Fibroblast of mammary gland (primary cell): ENCODE data around the gene NRROS.

ENCODE experiments used
- DNase-seq: peaks from one replicate; pipeline ENCODE4 v3.0.0-alpha.2; 2010; ENCODE audit warnings: low read depth
- H3K4me3 ChIP-seq: 2 replicates; pipeline ENCODE4 v1.5.1; 2011; ENCODE audit warnings: low read depth, mild to moderate bottlenecking, low read length, moderate library complexity; ENCODE audit not compliant: control insufficient read depth
- TF ChIP-seq, protein P1 (sequence below): conservative IDR thresholded peaks from 2 replicates; pipeline ENCODE4 v1.5.1; 2011; ENCODE audit warnings: low read depth, low read length, inconsistent platforms; ENCODE audit not compliant: control insufficient read depth, insufficient read depth

The NRROS gene

DNA sequence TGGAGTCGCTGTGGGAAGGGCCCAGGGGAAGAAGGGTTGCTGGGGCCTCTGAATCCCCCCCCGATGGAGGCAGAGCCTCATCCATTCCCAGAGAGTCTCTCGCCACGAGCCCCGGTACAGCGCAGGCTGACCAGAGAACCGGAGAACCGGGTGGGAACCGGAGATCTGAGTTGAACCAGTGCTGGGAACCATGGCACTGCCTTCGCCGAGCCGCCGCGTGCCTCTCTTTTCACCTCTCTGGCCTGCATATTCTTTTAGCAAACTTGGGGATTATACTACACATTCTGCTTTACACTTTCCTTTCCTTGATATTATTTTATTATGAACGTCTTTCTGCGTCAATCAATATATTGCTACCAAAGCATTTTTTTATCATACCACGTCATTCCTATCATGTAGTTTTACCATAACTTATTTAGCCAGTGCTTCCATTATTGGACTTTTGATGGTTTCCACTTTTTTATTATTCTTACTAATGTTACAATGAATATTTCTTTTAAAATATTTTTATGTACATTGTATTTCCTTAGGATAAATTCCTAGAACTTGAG, 7.2 kb downstream of the NRROS start:
- H3K4me3 ChIP-seq, result no peak overlapping the region
- TF ChIP-seq, protein P1, sequence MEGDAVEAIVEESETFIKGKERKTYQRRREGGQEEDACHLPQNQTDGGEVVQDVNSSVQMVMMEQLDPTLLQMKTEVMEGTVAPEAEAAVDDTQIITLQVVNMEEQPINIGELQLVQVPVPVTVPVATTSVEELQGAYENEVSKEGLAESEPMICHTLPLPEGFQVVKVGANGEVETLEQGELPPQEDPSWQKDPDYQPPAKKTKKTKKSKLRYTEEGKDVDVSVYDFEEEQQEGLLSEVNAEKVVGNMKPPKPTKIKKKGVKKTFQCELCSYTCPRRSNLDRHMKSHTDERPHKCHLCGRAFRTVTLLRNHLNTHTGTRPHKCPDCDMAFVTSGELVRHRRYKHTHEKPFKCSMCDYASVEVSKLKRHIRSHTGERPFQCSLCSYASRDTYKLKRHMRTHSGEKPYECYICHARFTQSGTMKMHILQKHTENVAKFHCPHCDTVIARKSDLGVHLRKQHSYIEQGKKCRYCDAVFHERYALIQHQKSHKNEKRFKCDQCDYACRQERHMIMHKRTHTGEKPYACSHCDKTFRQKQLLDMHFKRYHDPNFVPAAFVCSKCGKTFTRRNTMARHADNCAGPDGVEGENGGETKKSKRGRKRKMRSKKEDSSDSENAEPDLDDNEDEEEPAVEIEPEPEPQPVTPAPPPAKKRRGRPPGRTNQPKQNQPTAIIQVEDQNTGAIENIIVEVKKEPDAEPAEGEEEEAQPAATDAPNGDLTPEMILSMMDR, result no peak
- no peak for DNase-seq

DNA sequence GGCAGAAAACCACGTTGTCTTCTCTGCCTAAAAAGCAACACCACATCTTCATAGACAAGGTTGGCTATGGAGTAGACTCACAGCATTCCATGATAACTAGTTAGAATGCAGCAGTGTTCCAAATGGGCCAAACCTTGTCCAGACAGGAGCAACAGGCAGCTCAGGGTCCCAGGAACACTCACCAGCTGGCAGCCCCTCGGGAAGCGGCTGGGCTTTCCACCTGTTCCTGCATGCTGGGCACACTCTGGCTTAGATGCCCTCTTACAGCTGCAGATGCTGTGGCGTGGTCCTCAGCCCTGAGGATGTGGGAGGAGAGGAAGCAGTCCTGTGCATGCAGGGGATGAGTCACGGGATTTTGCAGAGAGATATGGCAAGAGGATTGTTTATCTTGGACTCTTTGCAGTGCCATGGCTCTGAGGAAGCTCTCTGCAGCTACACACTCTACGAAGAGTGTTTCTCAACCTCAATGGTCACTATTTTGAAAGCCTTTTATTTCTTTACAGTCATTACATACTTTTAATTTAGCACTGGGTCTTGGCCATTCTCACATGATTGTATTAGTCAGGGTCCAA, 11.3 kb downstream of the NRROS start:
- TF ChIP-seq, protein P1, result no peak
- no peak overlapping the region for H3K4me3 ChIP-seq
- DNase-seq, result peak; percentile 98

DNA sequence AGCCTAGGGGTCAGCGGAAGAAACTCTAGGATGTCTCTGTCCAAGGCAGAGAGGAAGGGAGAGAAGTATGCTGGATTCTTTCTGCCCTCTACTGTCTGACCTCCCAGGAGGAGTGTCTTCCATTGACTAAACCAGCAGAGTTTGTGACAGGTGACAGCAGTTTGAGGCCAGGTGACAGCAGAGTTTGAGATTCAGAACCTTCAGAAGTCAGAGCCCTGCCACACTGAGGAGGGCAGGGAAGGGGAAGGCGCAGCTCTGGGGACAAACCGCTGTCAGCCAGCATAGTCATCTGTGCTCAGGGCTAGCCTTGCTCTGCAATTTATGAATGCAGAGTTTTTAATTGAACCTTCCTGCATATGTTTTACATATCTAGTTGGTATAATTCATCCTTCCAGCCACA, 12.3 kb downstream of the NRROS start:
- TF ChIP-seq, protein P1, result no peak

DNA sequence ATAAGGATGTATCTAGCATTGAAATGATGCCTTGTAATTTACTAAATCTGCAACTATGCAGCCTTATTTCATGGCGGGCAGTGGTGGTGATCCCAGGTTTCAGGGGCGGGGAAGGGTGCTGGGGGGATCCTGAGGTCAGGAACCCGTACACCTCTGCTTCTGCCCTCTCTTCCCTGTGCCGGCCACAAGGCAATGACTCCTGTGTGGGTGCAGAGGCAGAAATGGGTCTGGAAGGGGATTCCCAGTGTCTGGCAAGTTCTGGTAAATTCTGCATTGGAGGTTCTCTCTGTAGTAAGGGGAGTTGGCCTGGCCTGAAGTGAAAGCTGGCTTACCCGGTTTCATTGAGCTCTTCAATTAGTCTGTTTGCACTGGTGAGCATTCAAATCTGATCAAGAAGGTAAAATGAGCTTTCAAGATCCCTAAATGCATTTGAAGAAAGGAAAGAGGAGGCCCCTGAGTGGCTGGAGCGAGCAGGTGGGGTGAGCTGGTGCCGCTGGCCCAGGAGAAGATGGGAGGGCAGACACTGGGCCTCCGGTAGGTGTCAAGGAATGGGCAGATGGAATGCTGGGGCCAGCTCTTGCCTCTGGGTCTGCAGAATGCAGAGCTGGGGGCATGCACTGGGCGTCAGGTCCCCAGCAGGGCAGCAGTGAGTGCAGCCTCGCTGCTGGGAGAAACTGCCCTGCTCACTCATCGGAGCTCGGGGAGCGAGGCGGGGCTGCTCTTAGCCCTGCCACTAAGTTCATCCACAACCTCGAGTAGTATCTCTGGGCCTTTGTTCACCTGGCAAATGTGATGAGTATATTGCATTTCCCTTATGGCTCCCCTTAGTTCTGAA, 13.7 kb downstream of the NRROS start:
- no peak for DNase-seq
- no peak overlapping the region for H3K4me3 ChIP-seq
- TF ChIP-seq, protein P1, result no peak

More for the DNA sequence above, 12.3 kb downstream of the NRROS start:
- no peak overlapping the region for H3K4me3 ChIP-seq
- DNase-seq, result no peak

DNA sequence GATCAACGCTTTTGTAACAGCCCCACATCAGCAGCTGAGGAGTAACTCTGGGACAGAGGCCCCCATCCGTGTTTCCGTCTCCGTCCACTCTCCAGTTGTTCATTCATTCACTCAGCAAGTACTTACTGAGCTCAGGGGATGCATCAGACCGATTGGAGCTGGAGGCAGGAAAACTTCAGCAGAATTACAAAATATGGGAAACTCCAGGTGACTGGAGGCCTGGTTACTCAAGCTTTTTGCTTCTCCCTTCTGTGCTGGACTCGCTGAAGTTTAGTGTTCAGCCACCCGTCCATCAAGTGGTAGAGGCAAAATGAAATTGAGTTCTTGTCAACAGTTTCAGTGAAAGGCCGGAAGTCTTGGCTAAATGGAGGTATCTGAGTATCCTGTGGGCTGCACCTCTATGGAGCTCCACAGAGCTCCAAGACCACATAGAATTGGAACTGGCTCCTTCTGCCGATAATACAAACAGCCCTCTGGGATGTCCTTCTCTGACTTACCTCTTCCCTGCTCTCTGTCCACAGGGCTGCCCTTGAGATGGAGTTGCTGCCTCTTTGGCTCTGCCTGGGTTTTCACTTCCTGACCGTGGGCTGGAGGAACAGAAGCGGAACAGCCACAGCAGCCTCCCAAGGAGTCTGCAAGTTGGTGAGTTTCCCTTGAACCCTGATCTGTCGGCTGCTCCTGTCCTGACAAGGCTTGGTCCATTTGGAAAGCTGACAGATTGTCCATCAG, 14.7 kb downstream of the NRROS start:
- H3K4me3 ChIP-seq, result no peak overlapping the region
- TF ChIP-seq, protein P1, result no peak
- no peak for DNase-seq

DNA sequence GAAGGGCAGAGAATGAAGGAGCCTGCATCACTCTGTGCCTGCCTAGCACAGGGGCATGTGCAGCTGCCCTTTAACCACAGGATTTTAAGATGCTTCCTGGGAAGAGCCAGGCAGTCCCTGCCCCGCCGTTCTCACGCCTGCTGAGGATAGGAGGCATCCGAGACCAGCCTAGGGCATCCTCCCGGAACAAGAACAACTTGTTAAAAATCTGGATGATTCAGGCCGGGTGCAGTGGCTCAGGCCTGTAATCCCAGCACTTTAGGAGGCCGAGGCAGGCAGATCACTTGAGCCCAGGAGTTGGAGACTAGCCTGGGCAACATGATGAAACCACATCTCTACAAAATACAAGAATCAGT, 15.2 kb downstream of the NRROS start:
- DNase-seq, result no peak
- no peak overlapping the region for H3K4me3 ChIP-seq
- TF ChIP-seq, protein P1, result no peak
